Adrenal gland (tissue), 5 donors: ENCODE data around the gene ITGB1BP1.

Experiments used
- POLR2A ChIP-seq, 2 donors: fragments of 450-650 bp; IDR thresholded peaks; one replicate each; pipeline ENCODE4 v1.6.1; 2017; ENCODE audit warnings: antibody characterized with exemption in 2 of 2, mild to moderate bottlenecking in 2 of 2, moderate library complexity in 1 of 2
- TF ChIP-seq, protein P1 (sequence below), 6 experiments: fragments of 450-650 bp in 4 of 6; fragments of 200-600 bp in 2 of 6; sonication (generic) in 1 of 6; IDR thresholded peaks; 1 replicate in 5 of 6; 2 replicates in 1 of 6; pipeline versions ENCODE4 v1.5.1 to v1.8.0; 2016 to 2021; ENCODE audit warnings: antibody characterized with exemption in 6 of 6, mild to moderate bottlenecking in 2 of 6, moderate library complexity in 1 of 6
- donor health status: DM: no; HTN: no; CAD: no.

DNA sequence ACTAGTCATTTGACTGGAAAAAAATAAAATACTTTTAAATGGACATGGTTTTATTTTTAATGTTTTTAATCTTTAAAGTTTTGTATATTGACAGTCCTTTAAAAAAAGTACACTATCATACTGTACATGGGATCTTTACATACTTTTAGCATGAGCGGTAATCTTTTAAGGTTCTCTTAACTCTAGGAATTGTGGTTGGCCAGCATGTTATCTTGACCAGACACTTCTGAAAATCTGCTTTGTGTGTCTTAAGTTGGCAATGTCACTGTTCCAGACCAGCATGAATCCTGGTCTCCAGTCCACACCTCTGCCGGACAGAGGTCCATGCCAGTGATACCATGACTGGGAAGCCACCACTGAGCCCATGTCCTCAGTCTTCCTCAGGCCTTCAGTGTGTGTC, 17.7 kb downstream of the ITGB1BP1 start:
- TF ChIP-seq, protein P1, sequence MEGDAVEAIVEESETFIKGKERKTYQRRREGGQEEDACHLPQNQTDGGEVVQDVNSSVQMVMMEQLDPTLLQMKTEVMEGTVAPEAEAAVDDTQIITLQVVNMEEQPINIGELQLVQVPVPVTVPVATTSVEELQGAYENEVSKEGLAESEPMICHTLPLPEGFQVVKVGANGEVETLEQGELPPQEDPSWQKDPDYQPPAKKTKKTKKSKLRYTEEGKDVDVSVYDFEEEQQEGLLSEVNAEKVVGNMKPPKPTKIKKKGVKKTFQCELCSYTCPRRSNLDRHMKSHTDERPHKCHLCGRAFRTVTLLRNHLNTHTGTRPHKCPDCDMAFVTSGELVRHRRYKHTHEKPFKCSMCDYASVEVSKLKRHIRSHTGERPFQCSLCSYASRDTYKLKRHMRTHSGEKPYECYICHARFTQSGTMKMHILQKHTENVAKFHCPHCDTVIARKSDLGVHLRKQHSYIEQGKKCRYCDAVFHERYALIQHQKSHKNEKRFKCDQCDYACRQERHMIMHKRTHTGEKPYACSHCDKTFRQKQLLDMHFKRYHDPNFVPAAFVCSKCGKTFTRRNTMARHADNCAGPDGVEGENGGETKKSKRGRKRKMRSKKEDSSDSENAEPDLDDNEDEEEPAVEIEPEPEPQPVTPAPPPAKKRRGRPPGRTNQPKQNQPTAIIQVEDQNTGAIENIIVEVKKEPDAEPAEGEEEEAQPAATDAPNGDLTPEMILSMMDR (IDR thresholded peaks at IDR 0.05) = no peak
- no peak for TF ChIP-seq POLR2A (IDR thresholded peaks at IDR 0.05)
